Right hindlimb (tissue), 1 donor: ENCODE data around the gene RAC2.

Source experiments
- DNase-seq: peaks from one replicate; pipeline ENCODE4 v3.0.0-alpha.2; 2018

The RAC2 gene

GRCh38 chr22:37275134-37275533, 31.1 kb upstream of the RAC2 start:
- no peak for DNase-seq

- DNase-seq: no peak
Measured at GRCh38 chr22:37274380-37274862, 30.4 kb upstream of the RAC2 start.

GRCh38 chr22:37273846-37274225, 29.8 kb upstream of the RAC2 start:
- no peak for DNase-seq

GRCh38 chr22:37273126-37273845, 29.2 kb upstream of the RAC2 start:
- no peak for DNase-seq

GRCh38 chr22:37270928-37271650, 27.0 kb upstream of the RAC2 start:
- DNase-seq: no peak

GRCh38 chr22:37269936-37270678, 26.0 kb upstream of the RAC2 start:
- DNase-seq: peak; percentile 6

GRCh38 chr22:37267661-37268413, 23.8 kb upstream of the RAC2 start:
- DNase-seq: no peak

- DNase-seq: peak; percentile 70
Measured at GRCh38 chr22:37267135-37267587, 23.1 kb upstream of the RAC2 start.

- no peak for DNase-seq
Measured at GRCh38 chr22:37266581-37267134, 22.6 kb upstream of the RAC2 start.

- DNase-seq: no peak
Measured at GRCh38 chr22:37263966-37264887, 20.2 kb upstream of the RAC2 start.

GRCh38 chr22:37262346-37262745, 18.3 kb upstream of the RAC2 start:
- no peak for DNase-seq

- DNase-seq: peak; percentile 48
Measured at GRCh38 chr22:37260901-37261336, 16.9 kb upstream of the RAC2 start.

GRCh38 chr22:37260155-37260795, 16.2 kb upstream of the RAC2 start:
- DNase-seq: no peak

- DNase-seq: peak; percentile 44
Measured at GRCh38 chr22:37259540-37260029, 15.5 kb upstream of the RAC2 start.

- DNase-seq: no peak
Measured at GRCh38 chr22:37258753-37259401, 14.8 kb upstream of the RAC2 start.

- no peak for DNase-seq
Measured at GRCh38 chr22:37258005-37258752, 14.1 kb upstream of the RAC2 start.

GRCh38 chr22:37256075-37256726, 12.1 kb upstream of the RAC2 start:
- no peak for DNase-seq

- no peak for DNase-seq
Measured at GRCh38 chr22:37255558-37256006, 11.5 kb upstream of the RAC2 start.

- no peak for DNase-seq
Measured at GRCh38 chr22:37254867-37255233, 10.8 kb upstream of the RAC2 start.
